HTR-8/SVneo (cell line): ENCODE measurements around the gene NME9.
"Not testable (repeated sequence)": the region's sequence is repeated elsewhere in the genome, so short reads cannot be mapped to it uniquely, and the experiment has no call there.

ENCODE experiments used
- DNase-seq: peaks from one replicate; pipeline ENCODE4 v3.0.0; 2011; ENCODE audit warnings: low spot score, mixed read lengths; ENCODE audit not compliant: insufficient read length
- FAIRE-seq: peaks from 2 replicates; lab custom pipeline; 2011; peaks lifted over from hg19 to GRCh38; lab: Jason Lieb, UNC

The NME9 gene, protein sequence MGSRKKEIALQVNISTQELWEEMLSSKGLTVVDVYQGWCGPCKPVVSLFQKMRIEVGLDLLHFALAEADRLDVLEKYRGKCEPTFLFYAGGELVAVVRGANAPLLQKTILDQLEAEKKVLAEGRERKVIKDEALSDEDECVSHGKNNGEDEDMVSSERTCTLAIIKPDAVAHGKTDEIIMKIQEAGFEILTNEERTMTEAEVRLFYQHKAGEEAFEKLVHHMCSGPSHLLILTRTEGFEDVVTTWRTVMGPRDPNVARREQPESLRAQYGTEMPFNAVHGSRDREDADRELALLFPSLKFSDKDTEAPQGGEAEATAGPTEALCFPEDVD

DNA sequence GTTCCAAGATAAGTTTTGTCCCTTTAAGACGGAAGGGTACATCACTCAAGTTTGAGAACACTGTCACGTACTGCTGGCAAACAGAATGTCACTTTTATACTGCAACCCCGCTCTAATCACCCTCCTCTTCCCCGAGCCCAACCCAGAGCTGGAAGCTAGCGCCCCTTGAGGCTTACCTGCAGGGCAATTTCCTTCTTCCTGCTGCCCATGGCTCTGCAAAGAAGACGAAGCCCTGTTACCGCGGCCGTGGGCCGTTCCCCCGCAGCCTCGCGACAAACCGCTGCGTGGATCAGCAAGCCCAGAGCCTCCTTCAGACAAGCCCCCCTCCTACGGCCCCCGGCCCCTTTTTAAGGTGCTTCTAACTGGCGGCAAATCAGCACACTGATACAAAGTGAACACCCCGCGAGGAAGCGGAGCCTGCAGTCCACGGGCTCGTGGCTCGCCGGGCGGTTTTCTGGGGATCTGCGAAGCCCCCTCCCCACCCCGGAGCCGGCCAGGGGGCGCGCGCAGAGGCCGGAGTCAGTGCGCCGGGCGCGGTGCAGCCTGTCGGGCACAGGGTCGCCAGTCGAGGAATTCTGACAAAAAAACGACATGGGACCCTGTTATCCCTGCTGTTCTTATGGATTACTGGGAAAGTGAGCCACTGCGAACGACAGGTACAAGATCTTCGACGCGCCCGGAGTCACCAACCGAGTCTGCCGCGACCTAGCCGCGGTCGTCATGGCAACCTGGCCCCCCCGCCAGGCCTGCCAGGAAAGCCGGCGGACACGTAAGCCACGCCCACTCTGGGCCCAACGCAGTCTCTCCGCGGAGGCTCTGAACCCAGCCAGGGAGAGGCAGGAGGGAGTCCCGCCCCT is at the start of gene NME9:
Gene NME9, minus strand, starts transcription at position 725 of the 857 bp plus-strand sequence. Its CDS starts 516 bp downstream, at position 209.
- DNase-seq (peak; percentile 94), FAIRE-seq (peak; percentile 93)

DNA sequence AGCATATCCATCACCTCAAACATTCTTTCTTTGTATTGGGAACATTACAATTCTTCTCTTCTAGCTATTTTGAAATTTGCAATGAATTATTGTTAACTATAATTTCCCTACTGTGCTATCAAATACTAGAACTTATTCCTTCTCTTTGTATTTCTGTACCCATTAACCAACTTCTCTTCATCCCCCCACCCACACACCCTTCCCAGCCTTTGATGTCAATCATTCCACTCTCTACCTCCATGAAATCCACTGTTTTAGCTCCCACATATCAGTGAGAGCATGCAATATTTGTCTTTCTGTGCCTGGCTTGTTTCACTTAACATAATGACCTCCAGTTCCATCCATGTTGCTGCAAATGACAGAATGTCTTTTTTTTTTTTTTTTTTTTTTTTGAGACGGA is 49.3 kb upstream of the NME9 start:
- FAIRE-seq = no peak
- no peak for DNase-seq

DNA sequence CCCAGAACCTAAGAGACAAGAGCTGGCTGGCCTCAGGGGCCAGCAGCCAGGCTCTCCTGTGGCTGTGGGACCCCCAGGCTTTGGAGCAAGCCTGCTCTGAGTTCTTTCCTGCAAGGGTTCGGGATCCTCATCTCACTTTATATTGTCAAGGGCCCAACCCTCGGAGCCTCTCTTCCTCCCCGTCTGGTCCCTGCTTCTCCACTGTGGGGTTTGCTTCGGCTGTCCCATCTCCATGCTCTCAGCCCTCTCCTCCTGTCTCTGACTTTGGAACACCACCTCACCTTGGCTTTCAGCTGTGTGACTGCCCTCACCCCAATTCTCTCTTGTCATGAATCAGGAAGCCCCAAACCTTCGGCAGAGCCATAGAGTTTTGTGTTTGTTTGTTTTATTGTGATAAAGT is 48.7 kb upstream of the NME9 start:
- DNase-seq (no peak), FAIRE-seq (no peak)

DNA sequence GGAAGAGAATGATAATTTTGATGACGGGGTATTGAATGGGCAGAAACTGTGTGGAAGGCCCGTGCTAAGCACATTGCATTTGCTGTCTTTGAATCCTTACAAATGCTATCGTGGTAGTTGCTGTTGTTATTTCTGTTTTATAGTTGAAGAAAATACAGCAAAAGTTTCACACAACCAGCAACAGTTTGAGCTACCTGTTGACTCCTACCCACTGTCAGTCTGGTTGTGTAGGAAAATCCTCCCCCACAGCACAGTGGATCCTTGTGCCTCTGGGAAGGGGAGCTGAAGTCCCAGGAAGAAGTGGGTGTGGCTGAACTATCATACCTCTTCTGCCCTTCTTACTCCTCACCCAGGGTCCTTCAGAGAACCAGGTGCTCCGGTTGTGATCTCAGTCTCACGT is 48.2 kb upstream of the NME9 start:
- FAIRE-seq (no peak), DNase-seq (no peak)

DNA sequence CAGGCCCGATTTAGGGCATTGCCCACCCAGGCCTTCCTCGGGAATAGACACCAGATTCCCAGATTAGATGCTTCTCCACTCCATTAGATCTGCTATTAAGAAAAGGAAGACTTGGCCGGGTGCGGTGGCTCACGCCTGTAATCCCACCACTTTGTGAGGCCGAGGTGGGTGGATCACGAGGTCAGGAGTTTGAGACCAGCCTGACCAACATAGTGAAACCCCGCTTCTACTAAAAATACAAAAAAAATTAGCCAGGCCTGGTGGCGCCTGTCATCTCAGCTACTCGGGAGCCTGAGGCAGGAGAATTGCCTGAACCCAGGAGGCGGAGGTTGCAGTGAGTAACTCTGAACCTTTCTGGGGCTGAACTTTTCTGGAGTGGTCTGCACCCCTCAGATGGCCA is 47.6 kb upstream of the NME9 start:
- DNase-seq, FAIRE-seq: not testable (repeated sequence)

DNA sequence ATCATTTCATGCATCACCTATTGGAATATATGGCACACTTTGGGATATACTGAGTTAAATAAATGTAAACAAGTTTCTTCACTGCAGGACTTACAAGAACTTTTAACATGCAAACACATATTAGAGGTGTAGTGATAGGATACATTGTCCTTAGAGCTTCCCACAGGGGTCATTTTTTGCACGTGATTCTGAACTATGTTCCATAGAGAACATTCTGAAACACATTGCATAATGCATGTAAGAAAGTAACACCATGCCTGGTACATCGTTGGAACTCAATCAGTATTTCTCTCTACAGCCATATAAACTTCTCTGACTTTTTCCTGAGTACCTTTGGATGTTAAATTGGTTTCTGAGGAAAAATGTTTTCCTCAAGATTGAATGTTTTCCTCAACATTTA is 47.0 kb upstream of the NME9 start:
- DNase-seq (no peak), FAIRE-seq (no peak)

DNA sequence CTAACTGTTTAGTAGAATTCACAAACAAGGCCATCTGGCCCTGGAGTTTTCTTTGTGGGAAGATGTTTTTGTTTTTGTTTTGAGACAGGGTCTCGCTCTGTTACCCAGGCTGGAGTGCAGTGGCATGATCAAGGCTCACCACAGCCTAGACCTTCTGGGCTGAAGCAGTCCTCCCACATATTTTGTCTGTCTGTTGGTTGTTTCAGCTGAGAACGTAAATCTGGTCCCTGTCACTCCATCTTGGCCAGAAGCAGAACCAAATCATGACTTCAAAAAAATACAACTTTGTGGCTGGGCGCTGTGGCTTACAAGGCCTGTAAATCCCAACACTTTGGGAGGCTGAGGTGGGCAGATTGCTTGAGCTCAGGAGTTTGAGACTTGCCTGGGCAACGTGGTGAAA is 45.8 kb upstream of the NME9 start:
- FAIRE-seq (no peak), DNase-seq (no peak)

DNA sequence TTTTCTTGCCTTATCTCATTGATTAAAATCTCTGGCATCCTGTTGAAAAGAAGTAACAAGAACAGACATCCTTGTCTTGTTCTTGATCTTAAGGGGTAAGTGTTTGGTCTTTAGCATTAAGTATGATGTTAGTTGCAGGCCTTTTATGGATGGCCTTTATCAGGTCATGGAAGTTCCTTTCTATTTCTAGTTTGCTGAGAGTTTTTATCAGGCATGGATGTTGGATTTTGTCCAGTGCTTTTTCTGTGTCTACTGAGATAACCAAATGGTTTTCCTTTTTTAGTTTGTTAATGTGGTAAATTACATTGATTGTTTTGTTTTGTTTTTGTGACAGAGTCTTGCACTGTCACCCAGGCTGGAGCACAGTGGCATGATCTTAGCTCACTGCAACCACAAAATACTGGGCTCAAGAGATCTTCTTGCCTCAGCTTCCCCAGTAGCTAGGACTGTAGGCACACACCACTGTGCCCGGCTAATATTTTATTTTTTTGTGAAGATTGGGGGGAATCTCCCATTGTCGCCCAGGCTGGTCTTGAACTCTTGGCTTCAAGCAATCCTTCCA is 45.0 kb upstream of the NME9 start:
- no peak for FAIRE-seq
- DNase-seq = no peak

DNA sequence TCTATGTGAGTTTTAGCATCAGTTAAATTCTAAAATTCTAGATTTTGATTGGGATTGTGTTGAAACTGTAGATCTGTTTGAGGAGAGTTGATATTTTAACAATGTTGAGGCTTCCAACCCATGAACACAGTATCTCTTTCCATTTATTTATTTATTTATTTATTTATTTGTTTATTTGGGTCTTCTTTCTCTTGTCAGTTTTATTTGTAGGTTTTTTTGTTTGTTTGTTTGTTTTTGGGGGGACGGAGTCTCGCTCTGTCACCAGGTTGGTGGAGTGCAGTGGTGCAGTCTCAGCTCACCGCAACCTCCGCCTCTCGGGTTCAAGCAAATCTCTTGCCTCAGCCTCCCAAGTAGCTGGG is 44.1 kb upstream of the NME9 start:
- FAIRE-seq (no peak), DNase-seq (no peak)

DNA sequence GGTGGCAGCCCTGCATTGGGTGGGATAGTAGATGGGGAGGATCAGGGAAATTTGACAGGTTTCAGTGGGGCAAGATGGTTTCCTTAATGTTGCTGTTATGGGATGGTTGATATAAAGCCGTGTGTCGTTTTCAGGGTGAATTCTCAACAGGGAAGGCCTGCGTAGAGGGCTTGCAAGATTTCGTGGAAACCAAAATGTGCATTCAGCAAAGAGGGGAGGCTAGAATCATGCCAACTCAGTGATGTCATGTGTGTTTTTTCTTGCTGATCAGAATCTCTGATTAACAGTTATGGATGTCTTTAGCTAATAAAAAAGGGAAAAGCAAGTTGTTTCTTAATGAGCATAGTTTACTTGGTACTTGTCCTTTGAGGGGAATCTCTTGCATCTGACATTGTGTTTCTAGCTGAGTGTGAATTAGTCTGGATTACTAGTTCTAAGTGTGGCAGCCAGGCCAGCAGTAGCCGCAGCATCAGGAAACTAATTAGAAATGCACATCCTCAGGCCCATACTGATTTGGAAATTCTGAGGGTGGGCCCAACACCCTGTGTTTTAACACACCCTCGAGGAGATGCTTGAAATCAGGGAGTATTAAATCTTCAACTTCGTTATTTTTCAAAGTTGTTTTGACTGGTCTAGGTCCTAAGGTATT is 43.6 kb upstream of the NME9 start:
- FAIRE-seq (no peak), DNase-seq (no peak)

DNA sequence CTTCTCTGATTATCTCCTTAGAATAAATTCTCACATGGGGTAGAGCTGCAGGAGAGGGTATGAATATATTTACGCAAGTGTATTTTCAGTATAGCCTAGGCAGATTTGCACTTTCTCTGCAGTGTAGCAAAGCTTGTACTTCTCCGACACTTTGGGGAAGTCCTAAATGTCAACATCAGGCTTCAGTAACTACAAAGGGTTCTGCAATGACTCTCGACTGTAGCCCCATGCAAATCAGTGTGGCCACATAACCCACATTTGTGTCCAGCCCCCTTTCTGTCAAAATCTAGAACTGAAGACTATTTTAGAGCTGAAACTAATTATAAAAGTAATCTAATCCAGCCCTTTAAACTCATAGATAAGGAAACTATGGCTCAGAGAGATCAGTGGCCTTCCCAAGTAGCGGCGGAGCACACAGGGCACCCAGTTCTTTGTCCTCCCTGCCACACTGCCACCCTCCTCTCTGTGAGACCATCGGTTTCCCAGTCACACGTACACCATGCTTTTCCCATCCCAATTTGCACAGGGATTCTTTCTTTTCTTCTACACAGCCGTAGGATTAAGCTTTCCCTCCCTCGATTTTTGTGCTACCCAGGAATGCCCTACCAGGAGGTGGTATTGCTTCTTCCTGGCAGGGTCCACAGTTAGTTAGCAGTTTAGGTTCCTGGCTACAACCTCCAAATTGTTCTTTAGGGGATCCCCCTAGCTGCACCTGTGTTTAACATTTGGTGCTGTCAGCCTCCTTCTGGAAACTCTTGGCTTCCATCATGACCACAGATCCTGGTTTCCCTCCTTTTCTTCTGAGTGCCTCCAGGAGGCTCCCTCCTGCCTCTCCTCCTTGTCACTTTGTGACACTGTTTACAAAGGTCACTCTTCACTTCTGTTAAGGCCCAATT is 41.7 kb upstream of the NME9 start:
- no peak for DNase-seq
- no peak for FAIRE-seq

DNA sequence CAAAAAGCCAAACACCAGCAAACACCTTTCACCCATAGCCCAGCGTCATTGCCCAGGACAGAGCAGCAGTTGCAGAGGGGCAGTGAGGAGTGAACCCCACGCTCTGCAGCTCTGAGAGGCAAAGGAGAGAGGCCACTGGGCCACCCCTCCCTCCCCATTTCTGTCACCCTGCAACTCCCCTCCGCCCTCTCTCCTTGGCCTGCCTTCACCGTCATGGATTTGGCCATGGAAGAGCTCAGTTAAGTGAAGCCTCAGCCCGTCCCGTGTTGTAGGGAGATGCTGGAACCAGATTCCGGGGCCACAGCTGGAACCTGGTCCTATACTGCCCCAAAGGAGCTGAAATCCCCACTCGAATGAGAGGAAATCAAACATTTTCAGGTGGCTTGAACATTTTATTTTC is 40.7 kb upstream of the NME9 start:
- DNase-seq = no peak
- no peak for FAIRE-seq

DNA sequence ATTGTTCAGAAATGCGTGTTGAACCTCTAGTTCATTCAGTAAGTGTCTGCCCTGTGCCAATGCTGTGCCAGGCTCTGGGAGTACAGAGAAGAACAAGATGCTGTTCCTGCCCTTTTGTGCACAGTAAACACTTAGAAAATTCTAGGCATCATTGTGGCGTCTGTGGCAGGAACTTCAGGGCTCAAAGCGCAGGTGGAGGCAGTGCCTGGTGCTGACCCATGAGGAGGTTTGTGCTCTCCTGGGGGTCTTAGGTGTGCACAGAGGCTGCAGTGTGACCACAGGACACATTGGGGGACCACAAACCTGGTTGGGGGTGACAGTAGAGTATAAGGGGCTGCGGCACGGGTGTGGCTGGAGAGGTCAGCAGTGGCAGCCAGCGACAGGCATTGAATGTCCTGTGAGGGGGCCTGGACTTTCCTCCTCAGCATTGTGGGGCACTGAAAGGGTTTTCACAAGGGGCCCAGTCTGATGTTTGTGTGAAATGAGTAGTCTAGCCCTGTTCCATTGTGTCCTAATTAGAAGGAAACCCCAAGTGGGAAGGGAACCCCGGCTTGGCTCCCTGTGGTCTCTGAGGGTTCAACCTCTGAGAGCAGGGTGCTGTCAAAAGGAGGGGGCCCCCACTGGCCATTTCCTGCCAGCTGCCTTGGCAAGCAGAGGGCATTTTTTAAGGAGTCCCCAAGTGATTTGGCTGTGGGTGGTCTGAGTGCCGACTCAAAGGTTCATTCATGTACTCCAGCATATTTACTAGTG is 39.7 kb upstream of the NME9 start:
- no peak for DNase-seq
- no peak for FAIRE-seq

DNA sequence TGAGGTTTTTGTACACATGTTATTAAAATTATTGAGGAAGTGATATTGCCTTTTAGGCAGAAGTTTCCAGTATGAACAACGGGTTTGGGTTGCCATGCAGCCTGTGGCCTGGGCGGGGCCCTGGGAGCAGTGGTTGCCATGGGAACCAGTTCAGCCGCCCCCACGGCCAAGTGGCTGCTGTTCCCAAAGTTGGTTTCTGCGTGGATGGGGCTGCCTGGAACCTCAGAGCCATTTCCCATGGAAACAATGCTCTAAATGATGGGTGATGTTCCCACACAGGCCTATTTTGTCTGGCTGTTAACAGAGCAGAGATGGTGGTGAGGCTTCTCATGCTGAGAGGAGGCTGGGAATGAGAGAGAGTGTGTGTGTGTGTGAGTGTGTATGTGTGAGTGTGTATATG is 38.3 kb upstream of the NME9 start:
- no peak for FAIRE-seq
- DNase-seq = no peak

DNA sequence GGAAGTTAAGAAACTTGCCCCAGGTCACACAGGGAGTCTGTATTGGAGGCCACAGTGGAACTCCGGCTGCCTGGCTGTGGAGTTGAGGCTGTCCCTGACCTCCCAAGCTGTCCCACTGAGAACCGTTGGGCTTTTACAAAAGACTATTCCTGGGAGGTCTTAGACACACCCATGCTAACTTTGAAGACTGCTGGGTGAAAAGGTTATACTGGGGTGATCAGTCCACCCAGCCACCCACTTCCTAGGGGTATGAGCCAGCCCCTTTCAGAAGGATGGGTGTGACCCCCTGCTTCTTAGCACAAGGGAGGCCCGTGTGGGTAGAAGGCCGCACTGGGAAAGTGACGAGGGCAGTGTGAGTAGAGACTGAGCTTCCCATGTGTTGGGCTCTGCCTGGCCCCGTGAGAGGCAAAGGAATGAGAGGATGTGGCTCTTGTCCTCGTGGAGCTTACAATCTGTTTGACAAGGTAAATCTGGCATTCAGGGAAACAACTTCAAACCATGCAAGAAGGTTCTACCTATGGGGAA is 37.7 kb upstream of the NME9 start:
- no peak for DNase-seq
- FAIRE-seq = no peak

DNA sequence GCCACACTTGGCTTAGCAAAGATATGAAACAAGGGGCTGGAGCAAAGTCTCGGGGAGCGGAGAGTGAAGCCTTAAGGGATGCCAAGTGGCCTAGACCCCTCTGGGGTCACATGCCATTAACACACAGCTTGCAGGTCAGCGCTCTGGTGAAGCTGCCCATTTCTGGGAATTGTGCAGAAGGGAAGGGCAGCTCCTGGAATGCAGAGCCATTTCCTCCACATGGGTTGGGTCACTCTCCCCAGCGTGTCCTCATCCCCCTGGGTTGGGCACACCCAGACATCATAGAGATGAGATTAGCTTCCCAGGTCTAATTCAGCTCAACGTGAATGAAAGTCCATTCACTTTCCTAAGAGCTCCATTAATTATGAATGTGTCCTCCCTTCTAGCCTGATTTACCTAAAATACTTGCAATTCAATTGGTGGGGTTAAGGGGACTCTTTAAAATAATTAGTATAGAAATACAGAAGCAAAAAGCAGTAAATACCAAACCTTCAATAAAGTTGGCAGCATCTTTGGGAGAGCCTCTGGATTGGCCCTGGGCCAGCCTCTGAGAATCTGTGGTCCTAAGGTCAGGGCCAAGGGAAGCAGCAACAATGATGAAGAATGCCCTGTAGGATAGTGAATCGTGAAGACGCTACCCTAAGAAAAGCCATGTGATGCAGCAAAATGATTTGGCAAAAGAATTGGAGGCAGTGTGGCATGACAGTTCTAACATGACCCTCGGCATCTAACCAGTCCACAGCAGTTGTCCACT is 36.5 kb upstream of the NME9 start:
- no peak for FAIRE-seq

DNA sequence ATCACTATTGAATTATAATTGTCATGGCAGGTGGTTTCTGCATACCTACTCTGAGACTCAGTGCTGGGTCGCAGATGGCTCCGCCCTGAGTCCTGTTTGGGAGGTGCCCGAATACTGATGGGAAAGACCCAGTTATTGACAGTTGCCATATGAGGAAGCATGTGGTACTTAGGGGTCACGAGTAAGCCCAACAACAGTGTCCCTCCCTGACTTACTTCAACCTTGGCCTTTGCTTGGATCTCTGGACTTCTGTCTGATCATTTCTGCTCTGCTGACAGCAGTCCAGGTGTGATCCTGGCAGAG is 35.6 kb upstream of the NME9 start:
- DNase-seq (no peak), FAIRE-seq (no peak)

More for the DNA sequence above, 36.5 kb upstream of the NME9 start:
- DNase-seq = no peak
